Liver (tissue), 9 donors: ENCODE measurements around the gene SH2B3. TPM values are rescaled to one million over a fixed set of nuclear protein-coding genes. Genes with fewer than 3 reads are reported as not detected.

Experiments used
- DNase-seq: peaks from one replicate; pipeline ENCODE4 v3.0.0-alpha.2; 2017; ENCODE audit warnings: low spot score
- H3K27ac ChIP-seq, 2 donors: one replicate each; pipeline ENCODE4 v1.7.0; 2013; ENCODE audit warnings: inconsistent platforms in 2 of 2, low read length in 2 of 2, control low read depth in 1 of 2, low read depth in 1 of 2, mild to moderate bottlenecking in 1 of 2
- H3K27me3 ChIP-seq, 4 donors: one replicate each; pipeline versions ENCODE4 v1.6.1 to v1.7.0; 2013; ENCODE audit warnings: low read length in 3 of 4, inconsistent platforms in 1 of 4, mild to moderate bottlenecking in 1 of 4, moderate library complexity in 1 of 4; ENCODE audit not compliant: control insufficient read depth in 4 of 4, insufficient read depth in 4 of 4
- H3K36me3 ChIP-seq, 4 donors: one replicate each; pipeline versions ENCODE4 v1.6.1 to v1.7.0; 2013; ENCODE audit warnings: low read length in 3 of 4, mild to moderate bottlenecking in 3 of 4, low read depth in 1 of 4, moderate library complexity in 1 of 4; ENCODE audit not compliant: control insufficient read depth in 4 of 4, insufficient read depth in 3 of 4
- H3K4me1 ChIP-seq, 4 donors: one replicate each; pipeline versions ENCODE4 v1.6.1 to v1.7.0; 2013; ENCODE audit warnings: low read length in 3 of 4, mild to moderate bottlenecking in 3 of 4, moderate library complexity in 1 of 4; ENCODE audit not compliant: control insufficient read depth in 4 of 4, insufficient read depth in 4 of 4
- H3K4me3 ChIP-seq, 3 donors: one replicate each; pipeline versions ENCODE4 v1.6.1 to v1.7.0; 2013; ENCODE audit warnings: low read length in 3 of 3, control low read depth in 1 of 3, low read depth in 1 of 3, mild to moderate bottlenecking in 1 of 3
- H3K9ac ChIP-seq, 2 donors: one replicate each; pipeline ENCODE4 v1.7.0; 2013; ENCODE audit warnings: low read length in 2 of 2, mild to moderate bottlenecking in 2 of 2, moderate library complexity in 2 of 2, control low read depth in 1 of 2, low read depth in 1 of 2
- H3K9me3 ChIP-seq, 4 donors: one replicate each; pipeline versions ENCODE4 v1.6.1 to v1.7.0; 2013; ENCODE audit warnings: low read length in 3 of 4; ENCODE audit not compliant: control insufficient read depth in 4 of 4
- ATF3 ChIP-seq: IDR thresholded peaks from 2 replicates; pipeline ENCODE4 v1.6.1; 2016; ENCODE audit warnings: antibody characterized with exemption
- FOXA1 ChIP-seq: IDR thresholded peaks from 2 replicates; pipeline ENCODE4 v1.6.1; 2016; ENCODE audit warnings: antibody characterized with exemption
- FOXA2 ChIP-seq: IDR thresholded peaks from 2 replicates; pipeline ENCODE4 v1.6.1; 2016; ENCODE audit warnings: antibody characterized with exemption
- HNF4A ChIP-seq, 2 donors: conservative IDR thresholded peaks; 2 replicates each; pipeline ENCODE4 v1.6.1; 2016; ENCODE audit warnings: antibody characterized with exemption in 2 of 2, mild to moderate bottlenecking in 2 of 2
- HNF4G ChIP-seq: IDR thresholded peaks from 2 replicates; pipeline ENCODE4 v1.6.1; 2016; ENCODE audit warnings: antibody characterized with exemption
- JUND ChIP-seq, 2 donors: IDR thresholded peaks; 2 replicates each; pipeline ENCODE4 v1.6.1; 2016; ENCODE audit warnings: antibody characterized with exemption in 2 of 2
- REST ChIP-seq: IDR thresholded peaks from 2 replicates; pipeline ENCODE4 v1.6.1; 2016; ENCODE audit warnings: antibody characterized with exemption, mild to moderate bottlenecking
- RXRA ChIP-seq, 2 donors: IDR thresholded peaks; 2 replicates each; pipeline ENCODE4 v1.6.1; 2017 to 2018; ENCODE audit warnings: antibody characterized with exemption in 2 of 2, mild to moderate bottlenecking in 1 of 2
- SP1 ChIP-seq: IDR thresholded peaks from 2 replicates; pipeline ENCODE4 v1.6.1; 2018; ENCODE audit warnings: antibody characterized with exemption, mild to moderate bottlenecking
- TAF1 ChIP-seq: conservative IDR thresholded peaks from 2 replicates; pipeline ENCODE4 v1.6.1; 2016; ENCODE audit warnings: antibody characterized with exemption, mild to moderate bottlenecking
- WGBS: extraction: QIAGEN DNeasy Blood & Tissue Kit; methylation state at CpG from one replicate; pipeline ENCODE4 v1.1.7; 2013; 5-methylcytosine and 5-hydroxymethylcytosine counted together
- polyA plus RNA-seq, 2 donors: library from polyadenylated mRNA; stranded (reverse) in 1 of 2; unstranded in 1 of 2; fragments of 200-250 nt in 1 of 2; fragments of >200 nt in 1 of 2; fragmentation: Nextera tagmentation in 1 of 2; extraction: Ambion mirVana in 1 of 2; gene quantifications; one replicate each; pipeline versions ENCODE4 v1.2.1 to v1.2.3, GENCODE V29; 2013 to 2015
- total RNA-seq, 2 donors: library from RNA; depleted of rRNA; stranded (reverse); fragments of >200 nt; gene quantifications; one replicate each; pipeline ENCODE4 v1.2.3, GENCODE V29; 2014
- TF ChIP-seq, protein P1 (sequence below): IDR thresholded peaks from 2 replicates; pipeline ENCODE4 v1.6.1; 2016; ENCODE audit warnings: antibody characterized with exemption
- donor health status: healthy.
- donor health status: healthy.
- donor health status: healthy.
- donor health status: healthy.
- donor health status: healthy.

The SH2B3 gene
- total and polyA plus RNA-seq, 4 donors = 4.4 to 18.7 (median 8.8) TPM

- Histone ChIP-seq H3K27me3 (no peaks in the 10 kb centered on the region), H3K27ac (no peak overlapping the region), H3K36me3 (no peaks in the 10 kb centered on the region), H3K4me1 (no peaks in the 10 kb centered on the region), H3K4me3 (no peak overlapping the region), H3K9ac (no peak overlapping the region), H3K9me3 (no peaks in the 10 kb centered on the region)
- TF ChIP-seq FOXA2 = no peak
- no peak for TF ChIP-seq TAF1
- TF ChIP-seq SP1 = no peak
- no peak for TF ChIP-seq HNF4G
- TF ChIP-seq ATF3 = no peak
- no peak for TF ChIP-seq REST
- TF ChIP-seq JUND (IDR thresholded peaks at IDR 0.05) = no peak
- no peak for DNase-seq
- WGBS = 96% methylated on average over 3 of the region's 3 CpGs
Observed at GRCh38 chr12:111377440-111377839, 28.3 kb upstream of the SH2B3 start.

DNA sequence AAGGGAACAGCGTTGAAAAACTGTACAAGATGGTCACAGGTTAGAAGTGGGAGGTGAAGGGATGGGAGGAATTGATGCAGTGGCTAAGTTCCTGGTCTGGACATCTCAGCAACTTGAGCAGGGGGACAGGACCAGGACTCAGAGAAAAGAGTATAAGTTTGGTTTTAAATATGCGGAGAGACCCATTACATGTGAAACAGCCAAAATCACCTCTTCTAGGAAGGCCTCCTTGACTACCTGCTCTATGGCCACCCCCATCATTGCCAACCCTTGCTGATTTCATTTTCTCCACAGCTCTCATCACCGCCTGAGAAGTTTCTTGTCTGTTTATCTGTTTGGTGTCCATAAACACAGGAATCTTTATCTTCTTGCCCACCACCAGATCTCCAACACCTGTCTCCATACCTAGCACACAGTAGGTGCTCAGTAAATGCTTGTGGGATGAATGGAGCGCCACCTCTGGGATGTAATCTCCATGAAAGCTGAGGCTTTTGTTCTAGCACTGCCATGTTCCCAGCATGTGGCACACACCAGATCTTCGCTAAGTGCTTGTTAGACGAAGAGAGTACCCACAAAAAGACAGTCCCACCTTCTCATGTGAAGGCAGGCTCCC is 25.7 kb upstream of the SH2B3 start:
- Histone ChIP-seq H3K4me1 (no peaks in the 10 kb centered on the region), H3K9me3 (no peaks in the 10 kb centered on the region), H3K27me3 (no peaks in the 10 kb centered on the region), H3K4me3 (no peak overlapping the region), H3K36me3 (no peaks in the 10 kb centered on the region), H3K9ac (no peak overlapping the region), H3K27ac (no peak overlapping the region)
- DNase-seq = no peak
- TF ChIP-seq HNF4G (no peak), REST (no peak), FOXA1 (no peak), RXRA (IDR thresholded peaks at IDR 0.05) (no peak), HNF4A (conservative IDR thresholded peaks at IDR 0.05) (no peak), JUND (IDR thresholded peaks at IDR 0.05) (no peak), FOXA2 (no peak)
- TF ChIP-seq, protein P1, sequence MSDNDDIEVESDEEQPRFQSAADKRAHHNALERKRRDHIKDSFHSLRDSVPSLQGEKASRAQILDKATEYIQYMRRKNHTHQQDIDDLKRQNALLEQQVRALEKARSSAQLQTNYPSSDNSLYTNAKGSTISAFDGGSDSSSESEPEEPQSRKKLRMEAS = no peak
- 95% methylated on average over 6 of the region's 6 CpGs for WGBS
